ENCODE results near the gene CERS3.

GRCh38 chr15:100471933-100472332 is 56.8 kb downstream of the CERS3 start:
- TF ChIP-seq CTCF (conservative IDR thresholded peaks at IDR 0.05; ENCODE audit: low read length) (no peak), EZH2phosphoT487 (IDR thresholded peaks at IDR 0.05; ENCODE audit: borderline replicate concordance) (no peak)
